IPS-18c (cell line): ENCODE results near the gene IRF6.
A peak's percentile ranks its signal among the peaks of the same experiment; 100 is the strongest.
"Not testable (repeated sequence)": the region's sequence is repeated elsewhere in the genome, so short reads cannot be mapped to it uniquely, and the experiment has no call there.

Source experiments
- H3K4me3 ChIP-seq: 2 replicates; pipeline ENCODE4 v1.7.0; 2013; ENCODE audit warnings: low read depth, mild to moderate bottlenecking, low read length, moderate library complexity; ENCODE audit not compliant: insufficient read depth
- H3K9me3 ChIP-seq: one replicate; pipeline ENCODE4 v1.6.1; 2013; ENCODE audit warnings: mild to moderate bottlenecking, low read length, moderate library complexity; ENCODE audit not compliant: control insufficient read depth, insufficient read depth

The IRF6 gene

GRCh38 chr1:209802780-209803152 lies 3.2 kb downstream of the IRF6 start:
- Histone ChIP-seq H3K4me3 (no peak overlapping the region), H3K9me3 (no peaks in the 10 kb centered on the region)

- Histone ChIP-seq H3K9me3 (no peaks in the 10 kb centered on the region), H3K4me3 (no peak overlapping the region)
These were observed 3.7 kb downstream of the IRF6 start for GRCh38 chr1:209802117-209802779.

GRCh38 chr1:209800984-209801834 lies 4.7 kb downstream of the IRF6 start:
- Histone ChIP-seq H3K9me3 (no peaks in the 10 kb centered on the region), H3K4me3 (no peak overlapping the region)

GRCh38 chr1:209797978-209798639 lies 7.8 kb downstream of the IRF6 start:
- Histone ChIP-seq H3K4me3 (no peak overlapping the region), H3K9me3 (no peaks in the 10 kb centered on the region)

GRCh38 chr1:209793711-209794110 lies 12.2 kb downstream of the IRF6 start:
- not testable (repeated sequence) for H3K9me3 ChIP-seq, H3K4me3 ChIP-seq

GRCh38 chr1:209791920-209792319 lies 14.0 kb downstream of the IRF6 start:
- Histone ChIP-seq H3K4me3 (no peak overlapping the region), H3K9me3 (no peaks in the 10 kb centered on the region)

- H3K4me3 ChIP-seq: no peak overlapping the region
- no peaks in the 10 kb centered on the region for H3K9me3 ChIP-seq
These were observed 15.4 kb downstream of the IRF6 start for GRCh38 chr1:209790286-209791193.

GRCh38 chr1:209789245-209789644 lies 16.7 kb downstream of the IRF6 start:
- Histone ChIP-seq H3K9me3 (no peaks in the 10 kb centered on the region), H3K4me3 (no peak overlapping the region)

GRCh38 chr1:209787551-209787950 lies 18.4 kb downstream of the IRF6 start:
- Histone ChIP-seq H3K9me3 (no peaks in the 10 kb centered on the region), H3K4me3 (no peak overlapping the region)

GRCh38 chr1:209786146-209786545 lies 19.8 kb downstream of the IRF6 start:
- no peak overlapping the region for H3K4me3 ChIP-seq
- H3K9me3 ChIP-seq: no peaks in the 10 kb centered on the region

- Histone ChIP-seq H3K4me3 (no peak overlapping the region), H3K9me3 (no peaks in the 10 kb centered on the region)
These were observed 20.4 kb downstream of the IRF6 start for GRCh38 chr1:209785592-209785991.

GRCh38 chr1:209784265-209785169 lies 21.4 kb downstream of the IRF6 start, which contains the start of gene C1orf74:
C1orf74 (minus strand) TSS chr1:209784559; CDS start chr1:209783634, 925 bp downstream.
- Histone ChIP-seq H3K4me3 (peak within 1 kb of the TSS; percentile 77), H3K9me3 (no peaks in the 10 kb centered on the region)

- 0 out of 2 replicates have a peak overlapping the region, but pooled peaks have one; percentile 77 for H3K4me3 ChIP-seq
- no peaks in the 10 kb centered on the region for H3K9me3 ChIP-seq
These were observed 22.6 kb downstream of the IRF6 start for GRCh38 chr1:209783386-209783785.

- no peak overlapping the region for H3K4me3 ChIP-seq
- H3K9me3 ChIP-seq: no peaks in the 10 kb centered on the region
These were observed 25.7 kb downstream of the IRF6 start for GRCh38 chr1:209780268-209780667.

GRCh38 chr1:209778102-209778501 lies 27.8 kb downstream of the IRF6 start:
- Histone ChIP-seq H3K4me3 (no peak overlapping the region), H3K9me3 (no peaks in the 10 kb centered on the region)

GRCh38 chr1:209777587-209777986 lies 28.4 kb downstream of the IRF6 start:
- H3K4me3 ChIP-seq: no peak overlapping the region
- no peaks in the 10 kb centered on the region for H3K9me3 ChIP-seq
